WTC11 (cell line): ENCODE results near the gene PIGQ.

Experiments
- ATF3 ChIP-seq: sonication (generic); formaldehyde crosslinking; conservative IDR thresholded peaks from 2 replicates; pipeline ENCODE4 v1.8.1; 2022; ENCODE audit warnings: mild to moderate bottlenecking, missing genetic modification reagents
- FOXJ3 ChIP-seq: sonication (generic); formaldehyde crosslinking; IDR thresholded peaks from 2 replicates; pipeline ENCODE4 v1.9.0; 2021; ENCODE audit warnings: missing genetic modification reagents, mild to moderate bottlenecking, borderline replicate concordance
- JUN ChIP-seq: sonication (generic); formaldehyde crosslinking; IDR thresholded peaks from 2 replicates; pipeline ENCODE4 v1.8.0; 2023; ENCODE audit warnings: mild to moderate bottlenecking, missing genetic modification reagents
- TF ChIP-seq, protein P1 (sequence below): fragments of 200-600 bp; IDR thresholded peaks from 2 replicates; pipeline ENCODE4 v1.8.0; 2022; ENCODE audit warnings: antibody characterized with exemption

DNA sequence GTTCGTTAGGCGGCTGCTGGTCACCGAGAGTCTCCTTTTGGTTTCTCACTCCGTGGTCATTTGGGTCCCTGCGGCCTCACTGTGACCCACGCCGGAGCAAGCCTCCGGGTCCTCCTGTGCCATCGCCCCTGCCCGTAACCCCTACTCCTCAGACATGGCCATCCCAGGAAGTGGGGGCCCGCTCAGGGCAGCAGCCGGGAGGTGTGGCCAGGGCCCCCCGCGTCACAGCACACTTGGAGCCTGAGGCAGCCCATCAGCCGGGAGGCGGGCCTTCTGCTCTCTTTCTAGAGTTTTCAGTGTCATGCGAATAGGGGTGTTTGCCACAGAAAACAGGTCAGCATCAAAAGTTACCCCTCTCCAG lies 53.1 kb downstream of the PIGQ start:
- TF ChIP-seq, protein P1, sequence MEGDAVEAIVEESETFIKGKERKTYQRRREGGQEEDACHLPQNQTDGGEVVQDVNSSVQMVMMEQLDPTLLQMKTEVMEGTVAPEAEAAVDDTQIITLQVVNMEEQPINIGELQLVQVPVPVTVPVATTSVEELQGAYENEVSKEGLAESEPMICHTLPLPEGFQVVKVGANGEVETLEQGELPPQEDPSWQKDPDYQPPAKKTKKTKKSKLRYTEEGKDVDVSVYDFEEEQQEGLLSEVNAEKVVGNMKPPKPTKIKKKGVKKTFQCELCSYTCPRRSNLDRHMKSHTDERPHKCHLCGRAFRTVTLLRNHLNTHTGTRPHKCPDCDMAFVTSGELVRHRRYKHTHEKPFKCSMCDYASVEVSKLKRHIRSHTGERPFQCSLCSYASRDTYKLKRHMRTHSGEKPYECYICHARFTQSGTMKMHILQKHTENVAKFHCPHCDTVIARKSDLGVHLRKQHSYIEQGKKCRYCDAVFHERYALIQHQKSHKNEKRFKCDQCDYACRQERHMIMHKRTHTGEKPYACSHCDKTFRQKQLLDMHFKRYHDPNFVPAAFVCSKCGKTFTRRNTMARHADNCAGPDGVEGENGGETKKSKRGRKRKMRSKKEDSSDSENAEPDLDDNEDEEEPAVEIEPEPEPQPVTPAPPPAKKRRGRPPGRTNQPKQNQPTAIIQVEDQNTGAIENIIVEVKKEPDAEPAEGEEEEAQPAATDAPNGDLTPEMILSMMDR, result no peak
- TF ChIP-seq JUN (CRISPR knock-in tag) (no peak), FOXJ3 (CRISPR knock-in tag) (no peak), ATF3 (CRISPR knock-in tag) (no peak)
